Stimulated activated CD4-positive, alpha-beta T cell treated with anti-CD3 and anti-CD28 coated beads, Interleukin-2, amount 100 ng/mL, for 24 hours (primary cell): ENCODE results near the gene AZGP1.
"Not testable (repeated sequence)": the region's sequence is repeated elsewhere in the genome, so short reads cannot be mapped to it uniquely, and the experiment has no call there.

Source experiments
- DNase-seq, 2 donors: peaks; one replicate each; pipeline ENCODE4 v3.0.0-alpha.2; 2020

The AZGP1 gene

DNA sequence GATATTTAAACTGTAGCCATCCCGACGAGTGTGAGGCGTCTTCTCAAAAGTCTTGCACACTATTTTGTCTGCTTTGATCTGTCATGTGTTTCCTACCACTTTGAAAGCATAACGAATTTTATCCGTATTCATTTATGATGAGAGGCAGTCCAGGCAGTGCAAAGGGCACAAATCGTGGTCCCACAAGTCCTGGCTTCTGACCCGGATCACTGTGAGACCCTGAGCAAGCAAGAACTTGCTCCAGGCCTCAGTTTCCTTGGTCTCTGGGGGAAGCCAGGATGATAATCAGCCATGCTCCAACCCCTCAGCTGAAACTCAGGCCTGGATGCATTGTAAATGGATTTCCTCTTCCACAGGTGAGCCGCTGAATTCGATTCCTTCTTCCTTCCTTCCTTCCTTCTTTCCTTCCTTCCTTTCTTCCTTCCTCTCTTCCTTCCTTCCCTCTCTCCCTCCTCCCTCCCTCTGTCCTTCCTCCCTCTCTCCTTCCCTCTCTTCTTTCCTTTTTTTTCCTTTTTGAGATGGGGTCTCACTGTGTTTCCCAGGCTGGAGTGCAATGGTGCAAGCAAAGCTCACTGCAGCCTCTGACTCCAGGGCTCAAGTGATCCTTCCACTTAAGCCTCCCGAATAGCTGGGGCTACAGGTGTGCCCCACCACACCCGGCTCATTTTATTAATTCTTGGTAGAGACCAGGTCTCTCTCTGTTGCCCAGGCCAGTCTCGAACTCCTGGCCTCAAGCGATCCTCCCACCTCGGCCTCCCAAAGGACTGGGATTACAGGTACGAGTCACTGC lies 21.1 kb upstream of the AZGP1 start:
- no peak for DNase-seq

DNA sequence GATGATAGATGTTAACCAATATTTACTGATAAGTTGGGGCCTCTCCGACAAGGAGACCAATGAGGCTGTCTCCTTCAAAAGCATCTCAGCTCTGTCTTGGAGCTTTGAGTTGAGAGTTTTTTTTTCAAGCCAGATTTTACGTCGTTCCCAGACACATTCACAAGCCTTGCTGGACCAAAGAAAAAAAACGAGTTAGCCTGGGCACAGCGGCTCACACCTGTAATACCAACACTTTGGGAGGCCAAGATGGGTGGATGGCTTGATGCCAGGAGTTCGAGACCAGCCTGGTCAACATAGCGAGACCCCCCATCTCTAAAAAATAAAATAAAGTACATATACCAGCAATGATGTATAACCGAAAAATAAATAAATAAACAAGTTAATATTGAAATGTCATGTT lies 19.0 kb upstream of the AZGP1 start:
- no peak for DNase-seq

DNA sequence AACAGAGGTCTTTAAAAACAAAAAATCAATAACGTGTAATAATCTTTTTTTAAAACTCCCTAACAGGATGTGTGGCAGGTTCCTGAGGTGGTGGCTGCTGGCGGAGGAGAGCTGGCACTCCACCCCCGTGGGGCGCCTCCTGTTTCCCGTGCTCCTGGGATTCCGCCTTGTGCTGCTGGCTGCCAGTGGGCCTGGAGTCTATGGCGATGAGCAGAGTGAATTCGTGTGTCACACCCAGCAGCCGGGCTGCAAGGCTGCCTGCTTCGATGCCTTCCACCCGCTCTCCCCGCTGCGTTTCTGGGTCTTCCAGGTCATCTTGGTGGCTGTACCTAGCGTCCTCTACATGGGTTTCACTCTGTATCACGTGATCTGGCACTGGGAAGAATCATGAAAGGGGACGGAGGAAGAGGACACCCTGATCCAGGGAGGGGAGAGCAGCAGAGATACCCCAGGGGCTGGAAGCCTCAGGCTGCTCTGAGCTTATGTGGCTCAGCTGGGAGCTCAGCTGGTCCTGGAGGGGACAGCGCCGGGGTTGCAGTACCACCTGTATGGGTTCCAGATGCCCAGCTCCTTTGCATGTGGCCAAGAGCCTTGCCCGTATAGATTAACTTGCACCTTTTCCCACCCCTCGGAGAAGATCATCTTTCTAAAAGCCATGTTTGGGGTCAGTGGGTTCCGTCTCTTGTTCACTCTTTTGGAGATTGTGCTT lies 16.7 kb upstream of the AZGP1 start:
- no peak for DNase-seq

DNA sequence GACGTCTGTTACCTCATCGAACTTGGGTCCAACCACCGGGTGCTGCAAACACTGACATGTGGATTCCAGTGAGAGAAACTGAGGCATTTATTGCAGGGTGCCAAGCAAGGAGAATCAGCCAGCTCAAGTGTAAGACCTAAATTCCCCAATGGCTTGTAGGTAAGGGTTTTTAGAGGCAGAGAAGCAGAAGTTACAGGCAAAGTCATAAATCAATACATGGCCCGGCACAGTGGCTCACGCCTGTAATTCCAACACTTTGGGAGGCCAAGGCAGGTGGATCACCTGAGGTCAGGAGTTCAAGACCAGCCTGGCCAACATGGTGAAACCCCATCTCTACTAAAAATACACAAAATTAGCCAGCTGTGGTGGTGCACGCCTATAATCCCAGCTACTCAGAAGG lies 15.7 kb upstream of the AZGP1 start:
- DNase-seq: not testable (repeated sequence)

DNA sequence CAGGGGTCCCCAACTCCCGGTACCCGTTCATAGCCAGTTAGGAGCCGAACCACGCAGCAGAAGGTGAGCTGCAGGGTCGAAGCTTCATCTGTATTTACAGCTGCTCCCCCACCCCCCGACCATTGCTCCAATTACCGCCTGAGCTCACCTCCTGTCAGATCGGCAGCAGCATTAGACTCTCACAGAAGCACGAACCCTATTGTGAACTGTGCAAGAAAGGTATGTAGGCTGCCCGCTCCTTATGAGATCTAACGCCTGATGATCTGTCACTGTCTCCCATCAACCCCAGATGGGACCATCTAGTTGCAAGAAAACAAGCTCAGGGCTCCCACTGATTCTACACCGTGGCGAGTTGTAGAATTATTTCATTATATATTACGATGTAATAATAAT lies 14.6 kb upstream of the AZGP1 start:
- no peak for DNase-seq

DNA sequence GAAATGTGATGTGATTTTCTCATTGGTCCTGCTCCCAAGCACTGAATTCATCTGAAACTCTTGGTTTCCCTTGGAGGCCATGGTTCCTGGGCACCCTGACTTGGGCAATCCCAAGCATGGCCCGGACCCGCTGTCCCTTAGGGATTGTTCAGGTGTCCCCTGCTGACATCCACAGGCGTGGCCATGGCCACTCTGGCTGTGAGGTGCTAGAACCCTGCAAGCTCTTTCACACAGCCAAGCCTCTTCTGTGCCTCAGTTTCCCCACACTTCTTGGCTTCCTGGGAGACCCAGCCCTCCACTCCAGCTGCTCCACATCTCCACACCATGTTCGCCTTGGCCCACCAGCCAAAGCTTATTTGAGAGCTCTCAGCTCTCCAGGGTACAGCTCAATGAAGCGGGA lies 12.0 kb upstream of the AZGP1 start:
- DNase-seq: no peak

DNA sequence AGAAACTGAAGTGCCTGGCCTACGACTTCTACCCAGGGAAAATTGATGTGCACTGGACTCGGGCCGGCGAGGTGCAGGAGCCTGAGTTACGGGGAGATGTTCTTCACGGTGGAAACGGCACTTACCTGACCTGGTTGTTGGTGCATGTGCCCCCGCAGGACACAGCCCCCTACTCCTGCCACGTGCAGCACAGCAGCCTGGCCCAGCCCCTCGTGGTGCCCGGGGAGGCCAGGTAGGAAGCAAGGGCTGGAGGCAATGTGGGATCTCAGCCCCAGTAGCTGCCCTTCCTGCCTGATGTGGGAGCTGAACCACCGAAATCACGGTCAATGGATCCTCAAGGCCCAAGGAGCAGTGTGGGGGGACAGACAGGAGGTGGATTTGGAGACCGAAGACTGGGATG lies 11.5 kb upstream of the AZGP1 start:
- not testable (repeated sequence) for DNase-seq

DNA sequence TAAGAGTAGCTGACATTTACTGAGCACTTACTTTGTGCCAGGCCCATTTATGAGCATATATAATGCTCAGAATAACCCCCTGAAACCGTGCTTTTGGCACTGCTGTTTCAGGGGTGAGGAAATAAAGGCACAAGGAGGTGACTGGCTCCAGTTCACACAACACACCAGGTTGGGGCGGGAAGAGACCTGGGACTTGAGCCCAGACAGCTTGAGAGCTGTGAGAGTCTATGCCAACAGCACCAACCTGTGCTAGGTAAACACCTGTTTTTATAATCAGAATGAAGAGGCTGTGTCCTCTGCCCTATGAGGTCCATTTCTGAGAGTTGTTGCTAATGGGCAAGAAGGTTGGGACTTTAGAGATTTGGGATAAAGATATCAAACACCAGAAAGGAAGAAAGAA lies 8.8 kb upstream of the AZGP1 start:
- no peak for DNase-seq

DNA sequence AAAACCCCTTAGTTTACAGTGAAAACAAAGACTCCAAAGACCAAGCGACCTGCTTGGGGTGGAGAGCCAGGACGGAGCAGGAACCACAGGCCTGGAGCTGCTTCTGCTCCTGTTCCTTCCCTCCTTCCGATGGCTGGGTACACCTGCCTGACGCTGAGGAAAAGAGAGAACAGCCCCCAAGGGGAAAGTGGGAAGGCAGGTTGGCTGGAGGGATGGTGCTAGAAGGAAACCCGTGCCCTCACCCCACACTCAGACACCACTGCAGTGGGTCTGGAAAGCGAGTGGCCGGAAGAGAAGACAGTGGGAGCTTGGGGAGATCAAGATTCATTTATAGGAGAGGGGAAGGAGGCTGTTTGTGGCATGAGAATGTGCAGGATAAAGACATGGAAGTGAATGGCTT lies 5.2 kb upstream of the AZGP1 start:
- DNase-seq: not testable (repeated sequence)

DNA sequence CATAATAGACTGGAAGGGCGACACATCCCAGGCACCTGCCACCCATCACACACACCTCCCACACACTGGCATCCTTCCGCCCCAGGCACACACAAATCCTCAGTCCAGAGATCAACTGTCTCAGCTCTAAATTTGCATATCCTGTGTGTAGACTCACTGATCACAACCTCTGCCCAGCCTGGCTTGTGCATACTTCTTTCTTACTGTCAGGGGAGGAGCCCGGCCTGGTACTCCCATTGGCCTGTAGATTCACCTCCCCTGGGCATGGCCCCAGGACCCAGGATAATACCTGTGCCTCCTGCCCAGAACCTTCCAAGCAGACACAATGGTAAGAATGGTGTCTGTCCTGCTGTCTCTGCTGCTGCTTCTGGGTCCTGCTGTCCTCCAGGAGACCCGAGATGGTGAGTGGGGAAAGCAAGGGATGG lies 4.6 kb upstream of the AZGP1 start:
- not testable (repeated sequence) for DNase-seq

DNA sequence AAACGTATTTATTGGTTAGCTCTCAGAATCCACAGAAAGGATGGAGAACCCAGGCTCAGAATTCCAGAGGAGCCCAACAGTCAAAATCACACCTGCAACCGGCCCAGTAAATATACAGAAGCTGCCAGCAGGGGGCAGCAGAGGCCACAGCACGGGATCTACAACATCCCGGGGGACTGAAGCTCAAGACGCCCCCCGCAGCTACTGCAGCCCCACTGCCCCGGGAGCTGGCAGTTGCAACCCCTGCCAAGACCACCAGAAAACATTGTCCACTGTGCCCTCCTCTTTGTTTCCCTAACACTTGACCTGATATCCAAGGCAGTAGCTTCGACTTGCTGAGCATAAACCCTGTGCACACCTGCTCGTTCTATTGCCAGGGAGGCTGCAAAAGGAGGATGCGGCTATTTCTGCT lies 4.0 kb upstream of the AZGP1 start:
- DNase-seq: peak; percentile 74 to 77

DNA sequence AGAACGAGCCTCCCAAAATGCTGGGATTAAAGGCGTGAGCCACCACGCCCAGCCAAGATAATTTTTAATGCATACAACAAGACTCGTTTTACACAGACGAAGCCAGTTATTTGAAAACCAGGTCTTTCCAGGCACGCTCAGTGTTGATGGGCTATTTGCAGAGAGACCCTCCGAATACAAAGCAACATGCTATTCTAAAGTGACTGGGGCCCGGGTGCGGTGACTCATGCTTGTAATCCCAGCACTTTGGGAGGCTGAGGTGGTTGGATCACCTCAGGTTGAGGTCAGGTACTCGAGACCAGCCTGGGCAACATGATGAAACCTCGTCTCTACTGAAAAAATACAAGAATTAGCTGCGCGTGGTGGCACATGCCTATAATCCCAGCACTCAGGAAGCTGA lies 795 bp upstream of the AZGP1 start:
- DNase-seq: no peak

DNA sequence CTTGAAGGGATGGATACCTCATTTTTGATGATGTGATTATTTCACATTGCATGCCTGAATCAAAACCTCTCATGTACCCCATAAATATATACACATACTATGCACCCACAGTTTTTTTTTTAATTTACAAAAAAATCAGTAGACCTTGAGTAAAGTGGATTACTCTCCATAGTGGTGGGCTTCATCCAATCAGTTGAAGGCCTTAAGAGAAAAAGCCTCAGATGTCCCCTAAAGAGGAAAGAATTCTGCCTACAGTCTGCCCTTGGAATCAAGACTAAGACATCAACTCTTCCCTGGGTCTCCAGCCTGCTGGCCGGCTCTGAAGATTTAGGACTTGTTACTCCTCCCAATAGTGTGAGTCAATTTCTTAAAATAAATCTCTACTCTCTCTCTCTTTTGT lies 1.1 kb downstream of the AZGP1 start:
- DNase-seq: no peak

DNA sequence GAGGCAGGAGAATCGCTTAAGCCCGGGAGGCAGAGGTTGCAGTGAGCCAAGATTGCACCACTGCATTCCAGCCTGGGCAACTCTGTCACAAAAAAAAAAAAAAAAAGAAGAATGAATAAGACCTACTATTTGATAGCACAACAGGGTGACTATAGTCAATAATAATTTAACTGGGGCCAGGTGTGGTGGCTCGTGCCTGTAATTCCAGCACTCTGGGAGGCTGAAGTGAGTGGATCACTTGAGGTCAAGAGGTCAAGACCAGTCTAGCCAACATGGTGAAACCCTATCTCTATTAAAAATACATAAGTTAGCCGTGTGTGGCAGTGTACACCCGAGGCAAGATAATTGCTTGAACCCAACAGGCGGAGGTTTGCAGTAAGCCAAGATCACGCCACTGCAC lies 2.0 kb downstream of the AZGP1 start:
- DNase-seq: not testable (repeated sequence)

DNA sequence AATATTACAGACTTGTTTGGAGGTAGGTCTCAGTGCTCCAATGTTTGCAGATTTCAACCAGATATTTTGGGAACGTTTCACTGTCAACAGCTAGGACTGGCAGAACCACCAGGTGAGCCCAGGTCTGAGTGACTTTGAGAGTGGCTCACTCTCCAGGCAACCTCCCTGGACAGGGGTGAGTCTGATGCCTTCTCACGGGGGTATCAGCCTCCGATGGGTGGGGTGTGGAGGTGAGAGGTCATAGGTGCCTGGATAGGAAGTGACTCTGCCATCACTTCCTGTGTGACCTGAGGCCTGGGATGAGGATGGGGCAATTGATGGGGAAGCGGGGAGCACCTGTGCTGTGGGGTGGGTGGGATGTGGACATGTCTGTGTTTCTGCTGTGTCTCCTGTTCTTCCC lies 4.6 kb downstream of the AZGP1 start:
- no peak for DNase-seq

DNA sequence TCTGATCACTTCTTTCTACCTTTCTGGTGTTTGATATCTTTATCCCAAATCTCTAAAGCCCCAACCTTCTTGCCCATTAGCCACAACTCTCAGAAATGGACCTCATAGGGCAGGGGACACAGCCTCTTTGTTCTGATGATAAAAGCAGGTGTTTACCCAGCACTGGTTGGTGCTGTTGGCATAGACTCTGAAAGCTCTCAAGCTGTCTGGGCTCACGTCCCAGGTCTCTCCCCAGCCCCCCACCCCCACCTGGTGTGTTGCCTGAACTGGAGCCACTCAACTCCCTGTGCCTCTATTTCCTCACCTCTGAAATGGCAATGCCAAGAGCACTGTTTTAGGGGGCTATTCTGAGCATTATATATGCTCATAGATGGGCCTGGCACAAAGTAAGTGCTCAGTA lies 6.0 kb downstream of the AZGP1 start:
- DNase-seq: not testable (repeated sequence)

DNA sequence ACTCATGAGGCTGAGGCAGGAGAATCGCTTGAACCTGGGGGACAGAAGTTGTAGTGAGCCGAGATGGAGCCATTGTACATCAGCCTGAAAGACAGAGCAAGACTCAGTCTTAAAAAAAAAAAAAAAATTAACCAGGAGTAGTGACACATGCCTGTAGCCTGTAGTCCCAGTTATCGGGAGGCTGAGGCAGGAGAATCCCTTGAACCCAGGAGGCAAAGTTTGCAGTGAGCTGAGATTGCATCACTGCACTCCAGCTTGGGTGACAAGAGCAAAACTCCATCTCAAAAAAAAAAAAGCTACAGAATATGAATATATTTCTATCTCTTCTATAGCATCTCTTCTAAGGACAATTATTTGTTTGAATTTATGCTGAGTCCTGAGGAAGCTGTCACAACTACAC lies 6.5 kb downstream of the AZGP1 start:
- DNase-seq: no peak

DNA sequence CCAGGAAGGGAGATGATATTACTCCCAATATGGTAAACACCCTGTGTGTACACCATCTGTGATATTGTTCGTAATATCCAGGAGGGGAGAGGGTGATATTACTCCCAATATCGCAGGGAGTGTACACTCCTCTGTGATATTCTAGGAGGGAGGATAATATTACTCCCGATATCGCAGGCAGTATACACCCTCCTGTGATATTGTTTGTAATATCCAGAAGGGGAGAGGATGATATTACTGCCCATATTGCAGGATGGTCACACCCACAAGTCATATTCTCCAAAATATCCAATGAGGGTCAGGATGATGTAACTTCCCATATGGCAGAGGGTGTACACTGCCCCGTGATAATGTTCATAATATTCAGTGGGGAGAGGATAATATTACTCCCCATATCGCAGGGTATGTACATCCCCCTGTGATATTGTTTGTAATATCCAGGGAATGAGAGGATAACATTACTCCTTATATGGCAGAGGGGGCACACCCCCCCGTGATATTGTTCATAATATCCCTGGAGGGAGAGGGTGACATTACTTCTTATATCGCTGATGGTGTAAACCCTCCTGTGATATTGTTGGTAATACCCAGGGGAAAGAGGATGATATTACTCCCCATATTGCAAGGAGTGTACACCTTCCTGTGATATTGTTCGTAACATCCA lies 17.1 kb downstream of the AZGP1 start:
- no peak for DNase-seq

DNA sequence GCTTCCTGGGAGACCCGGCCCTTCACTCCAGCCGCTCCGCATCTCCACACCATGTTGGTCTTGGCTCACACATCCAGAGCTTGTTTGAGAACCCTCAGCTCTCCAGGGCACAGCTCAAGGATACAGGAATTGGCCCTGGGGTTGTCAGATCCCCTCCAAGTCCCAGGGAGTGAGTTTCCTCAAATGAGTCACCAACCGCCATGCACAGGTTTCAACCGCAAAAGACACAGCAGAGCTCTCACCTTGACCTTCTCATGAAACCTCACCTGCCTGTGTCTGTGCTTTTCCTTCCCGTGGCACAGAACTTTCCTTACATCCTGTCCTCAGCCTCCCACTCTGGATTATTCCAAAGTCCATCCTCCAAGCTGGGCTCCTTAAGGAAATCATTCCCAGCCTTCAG lies 20.6 kb downstream of the AZGP1 start:
- no peak for DNase-seq

DNA sequence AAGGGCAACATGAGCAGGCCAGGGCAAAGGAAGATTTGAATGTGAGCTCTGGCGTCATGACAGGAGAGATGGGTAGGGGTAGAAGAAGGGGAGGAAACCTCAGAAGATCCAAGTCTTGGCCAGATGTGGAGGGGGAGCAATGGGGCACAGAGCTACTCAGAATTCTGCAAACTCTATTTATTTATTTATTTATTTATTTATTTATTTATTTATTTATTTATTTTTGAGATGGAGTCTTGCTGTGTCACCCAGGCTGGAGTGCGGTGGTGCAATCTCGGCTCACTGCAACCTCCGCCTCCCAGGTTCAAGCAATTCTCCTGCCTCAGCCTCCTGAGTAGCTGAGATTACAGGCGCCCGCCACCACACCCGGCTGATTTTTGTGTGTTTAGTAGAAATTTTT lies 21.2 kb downstream of the AZGP1 start:
- DNase-seq: not testable (repeated sequence)

DNA sequence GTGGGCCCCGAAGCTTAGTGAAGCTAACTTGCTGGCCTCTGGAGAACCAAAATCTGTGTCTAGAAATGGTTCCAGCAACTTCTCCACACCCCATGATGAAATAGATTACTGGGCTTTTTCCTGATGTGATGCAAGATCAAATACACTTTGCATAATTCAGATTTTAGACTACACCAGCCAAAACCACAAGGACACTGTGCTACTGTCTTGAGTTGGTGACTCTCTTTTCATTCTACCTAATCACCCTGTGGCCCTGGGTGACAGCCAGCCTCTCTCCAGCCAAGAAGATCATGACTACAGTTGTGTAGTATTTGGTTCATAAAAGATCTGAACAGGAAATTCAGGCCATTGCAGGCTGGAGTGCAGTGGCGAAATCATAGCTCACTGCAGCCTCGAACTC lies 22.2 kb downstream of the AZGP1 start:
- DNase-seq: no peak

DNA sequence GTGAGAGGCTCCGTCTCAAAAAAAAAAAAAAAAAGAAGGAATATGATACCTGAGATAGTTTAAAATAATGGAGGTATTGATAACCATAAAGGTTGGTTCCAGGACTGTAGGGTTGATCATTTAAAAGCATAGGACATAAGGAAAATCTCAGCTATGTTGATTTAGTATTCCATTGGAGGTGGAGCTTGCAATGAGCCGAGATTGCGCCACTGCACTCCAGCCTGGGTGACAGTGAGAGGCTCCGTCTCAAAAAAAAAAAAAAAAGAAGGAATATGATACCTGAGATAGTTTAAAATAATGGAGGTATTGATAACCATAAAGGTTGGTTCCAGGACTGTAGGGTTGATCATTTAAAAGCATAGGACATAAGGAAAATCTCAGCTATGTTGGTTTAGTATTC lies 23.2 kb downstream of the AZGP1 start:
- not testable (repeated sequence) for DNase-seq

DNA sequence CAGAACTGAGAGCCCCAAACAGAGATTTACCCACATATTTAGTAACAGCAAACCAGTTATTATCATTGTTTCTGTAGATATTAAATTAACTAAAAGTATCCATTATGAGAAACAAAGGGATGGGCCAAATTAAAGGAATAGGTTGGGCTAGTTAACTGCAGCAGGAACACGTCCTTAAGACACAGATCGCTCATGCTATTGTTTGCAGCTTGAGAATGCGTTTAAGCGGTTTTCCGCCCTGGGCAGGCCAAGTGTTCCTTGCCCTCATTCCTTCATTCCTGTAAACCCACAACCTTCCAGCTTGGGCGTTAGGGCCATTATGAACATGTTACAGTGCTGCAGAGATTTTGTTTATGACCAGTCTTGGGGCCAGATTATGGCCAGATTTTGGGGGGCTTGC lies 25.0 kb downstream of the AZGP1 start:
- not testable (repeated sequence) for DNase-seq

DNA sequence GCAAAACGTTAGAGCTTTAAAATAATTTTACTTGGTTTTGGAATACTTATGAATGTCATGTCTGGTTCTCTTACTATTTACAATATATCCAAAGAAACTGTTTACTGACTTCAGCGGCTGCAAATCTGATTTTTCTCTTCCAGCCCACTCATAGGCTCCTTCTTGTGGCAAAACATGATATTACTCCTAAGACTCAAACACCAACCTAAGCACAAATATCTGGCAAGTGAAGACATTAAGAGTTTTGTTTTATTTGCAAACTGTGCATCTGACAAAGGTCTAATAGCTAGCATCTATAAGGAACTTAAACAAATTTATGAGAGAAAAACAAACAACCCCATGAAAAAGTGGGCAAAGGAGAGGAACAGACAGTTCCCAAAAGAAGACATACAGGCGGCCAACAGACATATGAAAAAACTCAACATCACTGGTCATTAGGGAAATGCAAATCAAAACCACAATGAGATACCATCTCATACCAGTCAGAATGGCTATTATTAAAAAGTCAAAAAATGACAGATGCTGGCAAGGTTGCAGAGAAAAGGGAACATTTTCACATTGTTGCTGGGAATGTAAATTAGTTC lies 26.1 kb downstream of the AZGP1 start:
- no peak for DNase-seq
